OCI-LY7 (cell line): Measurements from ENCODE around the gene PCNA.

Source experiments
- CTCF ChIP-seq: fragments of 200-600 bp; sonication (generic); conservative IDR thresholded peaks from 2 replicates; pipeline ENCODE4 v1.5.1; 2014; ENCODE audit warnings: mild to moderate bottlenecking, antibody characterized with exemption, low read length, moderate library complexity, mixed read lengths
- EZH2phosphoT487 ChIP-seq: fragments of 200-600 bp; sonication (generic); IDR thresholded peaks from 2 replicates; pipeline ENCODE4 v1.6.1; 2018; ENCODE audit warnings: low read depth, borderline replicate concordance, mild to moderate bottlenecking, mixed run types, antibody characterized with exemption, low read length, moderate library complexity, mixed read lengths

- TF ChIP-seq CTCF (no peak), EZH2phosphoT487 (no peak)
These were observed 26.4 kb upstream of the PCNA start for GRCh38 chr20:5146099-5146668.
